Gastrocnemius medialis (tissue), 4 donors: ENCODE measurements around the gene DGKH.
"Not testable (repeated sequence)": the region's sequence is repeated elsewhere in the genome, so short reads cannot be mapped to it uniquely, and the experiment has no call there.

Source experiments
- POLR2A ChIP-seq, 2 donors: fragments of 450-650 bp; IDR thresholded peaks; one replicate each; pipeline ENCODE4 v1.6.1; 2017; ENCODE audit warnings: antibody characterized with exemption in 2 of 2, mild to moderate bottlenecking in 2 of 2, moderate library complexity in 2 of 2
- TF ChIP-seq, protein P1 (sequence below), 5 experiments: fragments of 450-650 bp in 3 of 5; fragments of 200-600 bp in 2 of 5; sonication (generic) in 2 of 5; IDR thresholded peaks in 4 of 5; conservative IDR thresholded peaks in 1 of 5; 1 replicate in 4 of 5; 2 replicates in 1 of 5; pipeline ENCODE4 v1.5.1; 2016 to 2019; ENCODE audit warnings: antibody characterized with exemption in 5 of 5, mild to moderate bottlenecking in 3 of 5, moderate library complexity in 3 of 5

DNA sequence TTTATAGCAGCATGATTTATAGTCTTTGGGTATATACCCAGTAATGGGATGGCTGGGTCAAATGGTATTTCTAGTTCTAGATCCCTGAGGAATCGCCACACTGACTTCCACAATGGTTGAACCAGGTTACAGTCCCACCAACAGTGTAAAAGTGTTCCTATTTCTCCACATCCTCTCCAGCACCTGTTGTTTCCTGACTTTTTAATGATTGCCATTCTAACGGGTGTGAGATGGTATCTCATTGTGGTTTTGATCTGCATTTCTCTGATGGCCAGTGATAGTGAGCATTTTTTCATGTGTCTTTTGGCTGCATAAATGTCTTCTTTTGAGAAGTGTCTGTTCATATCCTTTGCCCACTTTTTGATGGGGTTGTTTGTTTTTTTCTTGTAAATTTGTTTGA lies 114.9 kb downstream of the DGKH start:
- TF ChIP-seq, protein P1, sequence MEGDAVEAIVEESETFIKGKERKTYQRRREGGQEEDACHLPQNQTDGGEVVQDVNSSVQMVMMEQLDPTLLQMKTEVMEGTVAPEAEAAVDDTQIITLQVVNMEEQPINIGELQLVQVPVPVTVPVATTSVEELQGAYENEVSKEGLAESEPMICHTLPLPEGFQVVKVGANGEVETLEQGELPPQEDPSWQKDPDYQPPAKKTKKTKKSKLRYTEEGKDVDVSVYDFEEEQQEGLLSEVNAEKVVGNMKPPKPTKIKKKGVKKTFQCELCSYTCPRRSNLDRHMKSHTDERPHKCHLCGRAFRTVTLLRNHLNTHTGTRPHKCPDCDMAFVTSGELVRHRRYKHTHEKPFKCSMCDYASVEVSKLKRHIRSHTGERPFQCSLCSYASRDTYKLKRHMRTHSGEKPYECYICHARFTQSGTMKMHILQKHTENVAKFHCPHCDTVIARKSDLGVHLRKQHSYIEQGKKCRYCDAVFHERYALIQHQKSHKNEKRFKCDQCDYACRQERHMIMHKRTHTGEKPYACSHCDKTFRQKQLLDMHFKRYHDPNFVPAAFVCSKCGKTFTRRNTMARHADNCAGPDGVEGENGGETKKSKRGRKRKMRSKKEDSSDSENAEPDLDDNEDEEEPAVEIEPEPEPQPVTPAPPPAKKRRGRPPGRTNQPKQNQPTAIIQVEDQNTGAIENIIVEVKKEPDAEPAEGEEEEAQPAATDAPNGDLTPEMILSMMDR (IDR thresholded peaks at IDR 0.05 in 4 of 5, conservative IDR thresholded peaks at IDR 0.05 in 1 of 5): not testable (repeated sequence)
- TF ChIP-seq POLR2A (IDR thresholded peaks at IDR 0.05): not testable (repeated sequence)
